SU-DHL-6 (cell line): ENCODE measurements around the gene ASTN1.

Experiments used
- H2AFZ ChIP-seq: fragments of 200-600 bp; sonication (generic); 2 replicates; pipeline ENCODE4 v1.6.1; 2014; ENCODE audit warnings: low read depth, mild to moderate bottlenecking, moderate library complexity, mixed read lengths, antibody characterized with exemption, low read length; ENCODE audit not compliant: severe bottlenecking
- H3F3A ChIP-seq: fragments of 200-600 bp; shearing (Covaris generic); 2 replicates; pipeline ENCODE4 v1.6.0; 2016; ENCODE audit warnings: antibody characterized with exemption, mild to moderate bottlenecking; ENCODE audit not compliant: insufficient read depth
- H3K27ac ChIP-seq: fragments of 200-600 bp; sonication (generic); 2 replicates; pipeline ENCODE4 v1.5.1; 2016; ENCODE audit warnings: low read depth, mild to moderate bottlenecking, low read length, moderate library complexity, mixed read lengths
- H3K27me3 ChIP-seq: fragments of 200-600 bp; sonication (generic), shearing (Covaris generic); 2 replicates; pipeline ENCODE4 v1.6.0; 2014; ENCODE audit warnings: mild to moderate bottlenecking, low read length
- H3K36me3 ChIP-seq: fragments of 200-600 bp; sonication (generic); 2 replicates; pipeline ENCODE4 v1.6.1; 2014; ENCODE audit warnings: mild to moderate bottlenecking, low read length, mixed read lengths
- H3K4me2 ChIP-seq: fragments of 300-600, 200-600 bp; shearing (Covaris generic), sonication (generic); 2 replicates; pipeline ENCODE4 v1.6.0; 2014; ENCODE audit warnings: low read length, low read depth, mild to moderate bottlenecking; ENCODE audit not compliant: poor library complexity, severe bottlenecking
- H3K4me3 ChIP-seq: fragments of 200-600 bp; sonication (generic); 2 replicates; pipeline ENCODE4 v1.5.1; 2014; ENCODE audit warnings: antibody characterized with exemption, low read length, mild to moderate bottlenecking, mixed read lengths; ENCODE audit not compliant: insufficient read depth, poor library complexity, severe bottlenecking
- H3K79me2 ChIP-seq: fragments of 200-600 bp; sonication (generic); 2 replicates; pipeline ENCODE4 v1.6.1; 2014; ENCODE audit warnings: mild to moderate bottlenecking, low read length, moderate library complexity; ENCODE audit not compliant: insufficient read depth
- H3K9ac ChIP-seq: fragments of 200-600 bp; sonication (generic); 2 replicates; pipeline ENCODE4 v1.7.0; 2014; ENCODE audit warnings: mild to moderate bottlenecking, low read length
- H3K9me2 ChIP-seq: fragments of 200-600 bp; sonication (generic); replicated peaks from 2 replicates; pipeline ENCODE4 v1.6.1; 2014; ENCODE audit warnings: low read length; ENCODE audit not compliant: insufficient read depth
- H3K9me3 ChIP-seq: fragments of 200-600 bp; sonication (generic); 2 replicates; pipeline ENCODE4 v1.6.1; 2014; ENCODE audit warnings: low read length, mixed read lengths; ENCODE audit not compliant: insufficient read depth
- H4K20me1 ChIP-seq: fragments of 200-600 bp; sonication (generic); 2 replicates; pipeline ENCODE4 v1.6.1; 2014; ENCODE audit warnings: low read depth, mild to moderate bottlenecking, antibody characterized with exemption, low read length, moderate library complexity, mixed read lengths
- EZH2phosphoT487 ChIP-seq: fragments of 200-600 bp; sonication (generic), shearing (Covaris generic); conservative IDR thresholded peaks from 2 replicates; pipeline ENCODE4 v1.6.1; 2018; ENCODE audit warnings: mild to moderate bottlenecking, antibody characterized with exemption, low read length, moderate library complexity, mixed read lengths
- TF ChIP-seq, protein P1 (sequence below): fragments of 200-600 bp; sonication (generic); IDR thresholded peaks from one replicate; pipeline ENCODE4 v1.5.1; 2017; ENCODE audit warnings: antibody characterized with exemption, mild to moderate bottlenecking, low read length, moderate library complexity; ENCODE audit not compliant: insufficient read depth, poor library complexity, severe bottlenecking

The ASTN1 gene

DNA sequence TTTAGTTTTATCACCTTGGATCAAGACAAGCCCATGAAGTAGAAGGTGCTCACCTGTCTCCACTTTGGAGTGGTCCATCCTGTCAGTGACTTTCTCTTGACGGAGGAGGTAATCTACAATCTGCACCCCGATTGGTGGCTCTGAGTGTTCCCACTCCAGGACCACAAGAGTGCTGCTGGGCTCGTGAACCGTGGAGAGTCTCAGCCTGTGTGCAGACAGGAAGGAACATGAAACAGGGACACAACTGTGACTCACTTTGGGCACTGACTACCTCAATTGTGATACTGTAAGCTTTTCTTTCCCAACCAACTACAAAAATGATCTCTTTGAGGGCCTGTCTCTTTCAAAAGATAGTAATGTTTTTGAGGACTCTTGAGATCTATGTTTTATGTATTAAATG lies 280.2 kb downstream of the ASTN1 start:
- H2AFZ ChIP-seq, result no peak overlapping the region
- H3K27me3 ChIP-seq, result no peaks in the 10 kb centered on the region
- no peak overlapping the region for H3K4me3 ChIP-seq
- no peak overlapping the region for H3K9ac ChIP-seq
- no peaks in the 10 kb centered on the region for H3K79me2 ChIP-seq
- H3F3A ChIP-seq, result no peaks in the 10 kb centered on the region
- no peak overlapping the region for H3K4me2 ChIP-seq
- H3K27ac ChIP-seq, result no peak overlapping the region
- no peaks in the 10 kb centered on the region for H3K9me2 ChIP-seq
- H3K9me3 ChIP-seq, result no peaks in the 10 kb centered on the region
- H4K20me1 ChIP-seq, result no peaks in the 10 kb centered on the region
- TF ChIP-seq, protein P1, sequence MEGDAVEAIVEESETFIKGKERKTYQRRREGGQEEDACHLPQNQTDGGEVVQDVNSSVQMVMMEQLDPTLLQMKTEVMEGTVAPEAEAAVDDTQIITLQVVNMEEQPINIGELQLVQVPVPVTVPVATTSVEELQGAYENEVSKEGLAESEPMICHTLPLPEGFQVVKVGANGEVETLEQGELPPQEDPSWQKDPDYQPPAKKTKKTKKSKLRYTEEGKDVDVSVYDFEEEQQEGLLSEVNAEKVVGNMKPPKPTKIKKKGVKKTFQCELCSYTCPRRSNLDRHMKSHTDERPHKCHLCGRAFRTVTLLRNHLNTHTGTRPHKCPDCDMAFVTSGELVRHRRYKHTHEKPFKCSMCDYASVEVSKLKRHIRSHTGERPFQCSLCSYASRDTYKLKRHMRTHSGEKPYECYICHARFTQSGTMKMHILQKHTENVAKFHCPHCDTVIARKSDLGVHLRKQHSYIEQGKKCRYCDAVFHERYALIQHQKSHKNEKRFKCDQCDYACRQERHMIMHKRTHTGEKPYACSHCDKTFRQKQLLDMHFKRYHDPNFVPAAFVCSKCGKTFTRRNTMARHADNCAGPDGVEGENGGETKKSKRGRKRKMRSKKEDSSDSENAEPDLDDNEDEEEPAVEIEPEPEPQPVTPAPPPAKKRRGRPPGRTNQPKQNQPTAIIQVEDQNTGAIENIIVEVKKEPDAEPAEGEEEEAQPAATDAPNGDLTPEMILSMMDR, result no peak
- TF ChIP-seq EZH2phosphoT487, result no peak
- no peaks in the 10 kb centered on the region for H3K36me3 ChIP-seq

DNA sequence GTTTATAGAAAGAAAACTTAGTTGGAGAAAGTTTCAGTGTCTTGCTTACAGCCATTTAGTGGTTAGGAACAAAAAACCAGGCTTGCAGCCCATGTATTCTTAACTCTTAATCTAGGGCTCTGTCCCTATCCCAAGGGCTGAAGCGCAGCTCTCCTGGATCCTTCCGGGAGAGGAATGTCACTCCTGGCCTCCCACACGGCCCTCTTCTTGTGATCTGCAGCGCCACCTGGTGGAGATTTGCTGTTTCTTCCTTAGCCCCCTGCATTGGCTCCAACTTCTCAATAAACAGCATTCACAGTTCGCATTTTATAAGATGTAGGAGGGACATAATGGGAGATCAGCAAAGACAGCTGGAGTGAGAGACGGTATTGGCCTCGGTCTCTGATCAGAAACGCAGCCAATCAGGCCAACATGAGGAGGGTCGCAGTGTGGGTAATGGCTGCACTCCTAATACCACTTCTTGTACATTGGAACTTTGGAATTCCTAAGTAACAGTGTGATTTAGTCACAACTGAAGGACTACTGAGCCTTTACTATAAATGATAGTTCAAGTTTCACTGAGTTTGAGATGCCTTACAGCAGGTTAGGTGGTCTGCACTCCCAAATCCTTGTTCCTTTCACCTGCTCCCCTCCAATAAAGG lies 283.4 kb downstream of the ASTN1 start:
- no peaks in the 10 kb centered on the region for H3F3A ChIP-seq
- H3K27me3 ChIP-seq, result no peaks in the 10 kb centered on the region
- H3K36me3 ChIP-seq, result no peaks in the 10 kb centered on the region
- no peak overlapping the region for H3K4me2 ChIP-seq
- H3K4me3 ChIP-seq, result no peak overlapping the region
- no peaks in the 10 kb centered on the region for H3K9me2 ChIP-seq
- no peaks in the 10 kb centered on the region for H3K9me3 ChIP-seq
- TF ChIP-seq, protein P1, result peak; percentile 92
- TF ChIP-seq EZH2phosphoT487, result no peak
- no peak overlapping the region for H3K27ac ChIP-seq
- no peaks in the 10 kb centered on the region for H3K79me2 ChIP-seq
- no peak overlapping the region for H3K9ac ChIP-seq
- H4K20me1 ChIP-seq, result no peaks in the 10 kb centered on the region
- H2AFZ ChIP-seq, result no peak overlapping the region

DNA sequence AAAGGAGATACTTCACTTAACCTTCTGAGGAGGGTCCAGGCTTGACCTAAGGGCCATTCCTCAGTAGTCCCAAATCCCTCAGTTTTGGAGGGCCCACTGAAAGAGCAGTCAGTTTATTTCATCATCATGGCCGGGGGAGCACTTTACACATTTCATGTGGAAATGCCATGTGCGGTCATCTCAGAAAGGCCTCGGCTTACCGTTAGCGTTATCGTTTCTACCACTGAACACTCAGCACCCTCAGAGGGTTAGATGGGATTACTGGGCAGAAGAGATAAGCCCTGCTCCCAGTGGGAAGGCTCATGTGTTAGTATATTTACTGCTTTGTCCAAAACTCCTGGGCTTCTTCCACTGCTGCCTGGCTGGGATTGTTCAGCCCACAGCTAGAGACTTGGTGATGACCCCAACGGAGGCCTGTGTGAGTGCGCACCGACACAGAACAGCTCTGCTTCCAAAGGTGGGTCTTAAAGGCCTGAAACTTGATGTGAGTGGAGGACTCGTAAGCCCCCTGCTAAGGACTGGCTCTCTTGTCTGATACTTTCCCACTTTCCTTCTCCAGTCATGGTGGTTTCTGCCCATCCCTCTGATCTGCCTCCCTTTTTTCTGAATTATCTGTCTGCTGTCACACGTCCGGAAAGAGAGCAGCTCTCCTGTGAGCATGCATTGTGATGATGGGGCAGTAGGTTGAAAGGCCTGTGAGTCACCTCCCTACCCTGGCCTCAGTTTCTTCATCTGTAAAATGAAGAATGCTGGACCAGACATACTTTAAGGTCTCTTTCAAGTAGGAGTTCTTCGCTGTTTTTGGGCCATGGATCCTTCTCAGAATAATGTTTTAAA lies 284.5 kb downstream of the ASTN1 start:
- Histone ChIP-seq H3K4me3 (no peak overlapping the region), H3K4me2 (no peak overlapping the region), H2AFZ (no peak overlapping the region), H4K20me1 (no peaks in the 10 kb centered on the region), H3F3A (no peaks in the 10 kb centered on the region), H3K79me2 (no peaks in the 10 kb centered on the region), H3K27me3 (no peaks in the 10 kb centered on the region), H3K27ac (no peak overlapping the region), H3K36me3 (no peaks in the 10 kb centered on the region), H3K9ac (no peak overlapping the region), H3K9me2 (no peaks in the 10 kb centered on the region), H3K9me3 (no peaks in the 10 kb centered on the region)
- TF ChIP-seq, protein P1, result no peak
- TF ChIP-seq EZH2phosphoT487, result no peak
